ENCODE data around the gene PTPRN2.

GRCh38 chr7:158252837-158253669 lies 334.6 kb downstream of the PTPRN2 start:
- TF ChIP-seq, protein P1, sequence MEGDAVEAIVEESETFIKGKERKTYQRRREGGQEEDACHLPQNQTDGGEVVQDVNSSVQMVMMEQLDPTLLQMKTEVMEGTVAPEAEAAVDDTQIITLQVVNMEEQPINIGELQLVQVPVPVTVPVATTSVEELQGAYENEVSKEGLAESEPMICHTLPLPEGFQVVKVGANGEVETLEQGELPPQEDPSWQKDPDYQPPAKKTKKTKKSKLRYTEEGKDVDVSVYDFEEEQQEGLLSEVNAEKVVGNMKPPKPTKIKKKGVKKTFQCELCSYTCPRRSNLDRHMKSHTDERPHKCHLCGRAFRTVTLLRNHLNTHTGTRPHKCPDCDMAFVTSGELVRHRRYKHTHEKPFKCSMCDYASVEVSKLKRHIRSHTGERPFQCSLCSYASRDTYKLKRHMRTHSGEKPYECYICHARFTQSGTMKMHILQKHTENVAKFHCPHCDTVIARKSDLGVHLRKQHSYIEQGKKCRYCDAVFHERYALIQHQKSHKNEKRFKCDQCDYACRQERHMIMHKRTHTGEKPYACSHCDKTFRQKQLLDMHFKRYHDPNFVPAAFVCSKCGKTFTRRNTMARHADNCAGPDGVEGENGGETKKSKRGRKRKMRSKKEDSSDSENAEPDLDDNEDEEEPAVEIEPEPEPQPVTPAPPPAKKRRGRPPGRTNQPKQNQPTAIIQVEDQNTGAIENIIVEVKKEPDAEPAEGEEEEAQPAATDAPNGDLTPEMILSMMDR (conservative IDR thresholded peaks at IDR 0.05; ENCODE audit: low read length): no peak
- no peak for TF ChIP-seq EZH2phosphoT487 (IDR thresholded peaks at IDR 0.05; ENCODE audit: borderline replicate concordance, low read depth, low read length)

All from OCI-LY7 (cell line).